GM12801 (cell line): Measurements from ENCODE around the gene TIFAB.

Experiments used
- CTCF ChIP-seq: IDR thresholded peaks from one replicate; pipeline ENCODE4 v1.5.1; 2011; ENCODE audit warnings: control low read depth; ENCODE audit not compliant: insufficient read length; ENCODE audit errors: extremely low read depth

Gene TIFAB, protein sequence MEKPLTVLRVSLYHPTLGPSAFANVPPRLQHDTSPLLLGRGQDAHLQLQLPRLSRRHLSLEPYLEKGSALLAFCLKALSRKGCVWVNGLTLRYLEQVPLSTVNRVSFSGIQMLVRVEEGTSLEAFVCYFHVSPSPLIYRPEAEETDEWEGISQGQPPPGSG

GRCh38 chr5:135452321-135453030 lies at the start of gene TIFAB:
Gene TIFAB, minus strand, starts transcription at chr5:135452351. Its CDS starts 2,412 bp downstream, at chr5:135449939.
- no peak for TF ChIP-seq CTCF

DNA sequence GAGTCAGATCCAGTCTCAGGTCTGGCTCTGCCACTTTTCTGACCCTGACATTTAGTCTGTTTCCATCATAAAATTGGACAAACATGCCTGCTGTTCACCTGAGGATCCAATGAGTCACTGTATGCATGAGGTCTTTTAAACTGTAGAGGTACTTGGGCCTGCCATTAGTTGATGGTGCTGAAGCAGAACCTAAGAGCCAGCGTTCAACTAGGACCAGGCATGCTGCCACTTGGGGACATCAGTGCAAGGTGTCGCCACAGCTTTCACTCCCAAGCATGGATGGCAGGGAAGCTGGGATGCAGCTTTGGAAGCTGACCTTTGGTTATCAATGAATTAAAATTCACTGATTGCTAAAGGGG lies 46.5 kb upstream of the TIFAB start:
- TF ChIP-seq CTCF: no peak

DNA sequence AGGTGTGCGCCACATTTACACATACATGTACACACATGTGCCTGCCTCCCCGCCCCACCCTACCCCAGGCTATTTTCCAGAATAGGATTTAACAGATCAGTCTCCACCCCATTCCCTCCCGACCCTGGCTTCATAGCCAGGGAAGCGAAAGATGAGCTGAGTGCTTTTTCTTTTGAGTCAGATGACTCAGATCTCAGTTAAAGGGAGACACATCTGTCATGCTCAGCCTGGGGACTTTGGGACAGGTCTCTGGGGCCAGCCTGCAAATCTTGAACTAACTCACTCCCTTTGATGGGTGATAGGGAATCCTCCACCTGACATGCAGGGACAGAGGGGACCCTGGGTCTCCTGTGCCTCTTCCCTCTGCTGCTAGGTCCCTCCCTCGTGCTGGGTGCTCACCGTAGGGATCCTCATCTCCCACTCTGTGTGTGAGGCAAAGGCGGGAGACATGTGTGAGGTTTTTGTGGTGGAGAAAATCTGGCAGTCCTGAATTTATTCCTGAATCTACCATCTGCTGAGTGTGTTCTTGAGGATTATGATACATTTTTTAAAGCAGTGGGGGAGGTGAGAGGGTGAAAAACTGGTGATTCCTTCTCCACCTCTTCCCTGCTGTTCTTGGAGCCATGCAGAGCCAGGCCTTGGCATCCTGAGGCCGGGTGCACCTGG lies 46.0 kb upstream of the TIFAB start:
- TF ChIP-seq CTCF: no peak

GRCh38 chr5:135494196-135494595 lies 42.0 kb upstream of the TIFAB start:
- no peak for TF ChIP-seq CTCF

DNA sequence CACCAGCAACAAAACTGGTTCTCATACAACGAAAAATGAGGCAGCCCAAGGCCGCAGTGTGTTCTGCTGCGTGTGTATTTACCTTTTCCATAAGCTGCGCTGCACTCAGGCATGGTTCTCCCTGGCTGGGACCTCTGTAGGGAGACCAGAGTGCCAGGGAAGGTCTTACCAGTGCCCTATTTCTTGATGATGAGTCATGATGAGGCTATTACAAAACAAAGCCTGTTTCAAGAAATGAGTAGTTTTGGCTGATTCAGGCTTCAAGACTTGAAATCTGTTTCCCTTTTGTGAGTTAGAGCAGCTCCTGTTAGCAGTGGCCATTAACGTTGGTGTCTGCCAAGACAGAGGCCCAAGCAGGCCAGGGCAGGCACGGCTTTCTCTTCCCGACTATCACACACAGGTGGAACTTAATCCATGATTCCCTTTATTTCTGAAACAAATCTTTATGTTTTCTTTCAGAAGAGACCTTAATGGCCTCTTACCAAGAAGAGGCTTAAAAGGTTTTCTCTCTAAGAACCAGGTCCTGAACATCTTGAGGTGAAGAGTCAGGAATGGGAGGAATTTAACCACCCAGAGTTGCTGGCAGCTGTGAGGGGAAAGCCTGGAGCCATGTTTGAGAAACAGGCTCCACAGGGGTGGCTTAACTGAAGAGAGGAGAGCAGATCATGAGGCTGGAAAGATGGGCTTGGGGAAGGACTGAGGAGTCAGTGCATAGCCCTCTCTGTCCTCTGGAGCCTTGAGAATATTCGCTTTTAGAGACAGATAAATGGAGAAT lies 41.4 kb upstream of the TIFAB start:
- TF ChIP-seq CTCF: no peak

DNA sequence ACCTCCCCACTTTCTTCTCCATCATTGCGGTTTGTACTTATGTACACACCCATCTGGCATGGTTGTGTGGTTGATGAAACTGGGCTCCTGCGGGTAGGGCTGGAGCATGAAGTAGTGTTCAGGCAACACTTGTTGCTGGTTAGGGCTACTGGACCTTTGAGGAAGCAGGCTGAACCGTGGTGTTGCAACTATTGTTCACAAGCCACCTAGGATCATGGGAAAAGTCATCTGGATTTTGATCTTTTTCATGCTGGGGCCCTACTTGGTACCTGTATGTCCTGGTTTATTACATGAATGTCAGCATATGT lies 40.1 kb upstream of the TIFAB start:
- TF ChIP-seq CTCF: no peak
